NT2/D1 (cell line): Measurements from ENCODE around the gene CNTN2.

Experiments
- SUZ12 ChIP-seq: IDR thresholded peaks from 2 replicates; pipeline ENCODE4 v1.6.1; 2011; ENCODE audit not compliant: insufficient read length, insufficient read depth; ENCODE audit errors: extremely low read depth
- YY1 ChIP-seq: IDR thresholded peaks from 2 replicates; pipeline ENCODE4 v1.6.1; 2011; ENCODE audit not compliant: insufficient read length, insufficient read depth
- ZNF274 ChIP-seq: IDR thresholded peaks from 2 replicates; pipeline ENCODE4 v1.6.1; 2011; ENCODE audit warnings: mild to moderate bottlenecking, low read depth, low read length

DNA sequence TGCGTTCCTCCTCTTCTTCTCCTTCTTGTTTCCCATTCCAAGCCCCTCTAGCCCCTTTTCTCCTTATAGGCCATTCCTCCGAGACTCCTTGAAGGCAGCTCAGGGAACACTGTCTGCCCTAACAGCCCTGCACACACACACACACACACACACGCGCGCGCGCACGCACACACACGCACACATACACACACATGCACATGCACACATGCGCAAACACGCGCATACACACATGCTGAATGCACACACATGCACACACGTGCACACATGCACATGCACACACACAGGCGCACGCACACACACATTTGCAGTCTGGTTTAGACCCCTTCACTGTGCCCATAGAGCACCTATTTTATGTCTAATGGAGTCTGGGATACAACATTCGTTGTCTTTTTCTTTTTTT, 17.8 kb upstream of the CNTN2 start:
- no peak for TF ChIP-seq SUZ12
- TF ChIP-seq ZNF274 = no peak
- no peak for TF ChIP-seq YY1
